ENCODE results near the gene DCTPP1. TPM values are rescaled to one million over a fixed set of nuclear protein-coding genes. Genes with fewer than 3 reads are reported as not detected.
A peak's percentile ranks its signal among the peaks of the same experiment; 100 is the strongest.

Gene DCTPP1
- total and polyA plus RNA-seq, 2 of the 4 experiments (the other 2 are of a cell fraction): 24.9 to 45.5 TPM

DNA sequence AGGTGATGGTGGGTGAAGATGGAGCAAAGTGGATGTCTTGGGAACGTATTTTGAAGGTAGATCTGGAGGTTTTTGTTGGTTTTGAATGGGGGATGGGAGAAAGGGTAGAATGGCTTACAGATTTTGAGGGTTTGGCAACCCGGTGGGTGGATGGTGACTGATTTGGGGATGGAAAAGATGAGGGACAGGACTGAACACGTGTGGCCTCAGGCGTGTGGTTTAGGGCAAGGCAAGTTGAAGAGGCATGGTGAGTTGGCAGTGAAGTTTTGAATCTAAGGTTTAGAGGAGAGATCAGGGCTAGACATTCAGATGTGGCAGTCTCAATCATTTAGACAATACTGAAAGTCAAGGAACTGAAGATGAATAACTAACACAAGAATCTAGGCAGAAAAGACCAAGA is 5.0 kb upstream of the DCTPP1 start:
- Histone ChIP-seq H3K4me1 (ENCODE audit: control insufficient read depth, insufficient read depth, low read length) (peaks cover 3% of the 10 kb centered on the region; the same call in 1 of the 2 replicates), H3K9me1 (ENCODE audit: insufficient read depth, low read length) (peaks cover 4% of the 10 kb centered on the region), H4K8ac (ENCODE audit: low read depth in 2 of 2, low read length in 2 of 2) (no peak overlapping the region), H2BK120ac (ENCODE audit: low read depth, low read length) (no peak overlapping the region), H4K91ac (ENCODE audit: insufficient read depth, low read depth, low read length) (no peak overlapping the region), H2BK20ac (ENCODE audit: low read depth, low read length) (no peak overlapping the region), H2AK5ac (ENCODE audit: low read depth, low read length) (no peak overlapping the region), H3K27me3 (ENCODE audit: control insufficient read depth, insufficient read depth, low read length) (peaks cover 15% of the 10 kb centered on the region), H2BK5ac (ENCODE audit: low read depth, low read length, poor library complexity, severe bottlenecking) (no peak overlapping the region), H3K4me2 (ENCODE audit: low read depth, low read length) (no peak overlapping the region), H3K23ac (ENCODE audit: low read depth, low read length) (no peak overlapping the region), H3K27ac (ENCODE audit: insufficient read depth, low read length) (no peak overlapping the region), H3K36me3 (ENCODE audit: control insufficient read depth, insufficient read depth, low read length) (no peaks in the 10 kb centered on the region), H3K4ac (ENCODE audit: low read depth, low read length) (no peak overlapping the region), H3K9ac (ENCODE audit: low read depth, low read length) (no peak overlapping the region), H4K5ac (ENCODE audit: low read depth, low read length) (no peak overlapping the region), H3K56ac (ENCODE audit: extremely low read depth, insufficient read depth, low read length) (no peak overlapping the region), H3K4me3 (ENCODE audit: insufficient read depth, low read depth, low read length) (no peak overlapping the region), H3K14ac (replicated peaks; ENCODE audit: low read depth, low read length) (no peak overlapping the region), H3K18ac (ENCODE audit: low read depth, low read length) (no peak overlapping the region), H3K79me1 (ENCODE audit: low read depth in 1 of 2, low read length in 2 of 2) (no peaks in the 10 kb centered on the region), H3K9me3 (ENCODE audit: control insufficient read depth, insufficient read depth, low read length) (no peaks in the 10 kb centered on the region), H2AK9ac (replicated peaks; ENCODE audit: low read depth, low read length, poor library complexity) (no peak overlapping the region), H4K20me1 (ENCODE audit: insufficient read depth, low read length) (no peaks in the 10 kb centered on the region), H2AFZ (replicated peaks; ENCODE audit: low read length, poor library complexity) (peak overlapping the region; percentile 43), H2BK15ac (ENCODE audit: low read depth, low read length) (no peak overlapping the region)
- 34% methylated on average over 4 of the region's 4 CpGs; no CpG with 5 or more reads in 1 of the 2 experiments for WGBS, 2 experiments (ENCODE audit: extremely low coverage in 2 of 2, insufficient read length in 1 of 2)
- dilution Hi-C loops (cut with HindIII; ENCODE audit: low sequenced_read_pairs, unreplicated experiment): no loop called here
- no peak for ATAC-seq (ENCODE audit: low read depth)
- ChIA-PET POLR2A (ENCODE audit: unreplicated experiment) (no interaction called here), CTCF (no interaction called here)
- DNase-seq: no peak
- BruUV-seq (replicated peaks): no TSS peak
- TF ChIP-seq BHLHE40 (IDR thresholded peaks at IDR 0.05; ENCODE audit: low read depth, low read length): no peak
- no peak for TF ChIP-seq CEBPB (IDR thresholded peaks at IDR 0.05; ENCODE audit: low read depth, low read length)
- TF ChIP-seq MAFK (IDR thresholded peaks at IDR 0.05; ENCODE audit: low read depth, low read length): no peak
- no peak for TF ChIP-seq RCOR1 (IDR thresholded peaks at IDR 0.05; ENCODE audit: insufficient replicate concordance, low read length)
- no peak for TF ChIP-seq RFX5 (IDR thresholded peaks at IDR 0.05; ENCODE audit: low read depth, low read length)
- no peak for TF ChIP-seq NFE2L2 (IDR thresholded peaks at IDR 0.05; ENCODE audit: low read depth, low read length)
- TF ChIP-seq, protein P1, sequence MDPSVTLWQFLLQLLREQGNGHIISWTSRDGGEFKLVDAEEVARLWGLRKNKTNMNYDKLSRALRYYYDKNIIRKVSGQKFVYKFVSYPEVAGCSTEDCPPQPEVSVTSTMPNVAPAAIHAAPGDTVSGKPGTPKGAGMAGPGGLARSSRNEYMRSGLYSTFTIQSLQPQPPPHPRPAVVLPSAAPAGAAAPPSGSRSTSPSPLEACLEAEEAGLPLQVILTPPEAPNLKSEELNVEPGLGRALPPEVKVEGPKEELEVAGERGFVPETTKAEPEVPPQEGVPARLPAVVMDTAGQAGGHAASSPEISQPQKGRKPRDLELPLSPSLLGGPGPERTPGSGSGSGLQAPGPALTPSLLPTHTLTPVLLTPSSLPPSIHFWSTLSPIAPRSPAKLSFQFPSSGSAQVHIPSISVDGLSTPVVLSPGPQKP (IDR thresholded peaks at IDR 0.05; ENCODE audit: borderline replicate concordance, low read depth, low read length): no peak
- no peak for TF ChIP-seq MXI1 (IDR thresholded peaks at IDR 0.05; ENCODE audit: borderline replicate concordance, low read depth, low read length)
- TF ChIP-seq MAZ (IDR thresholded peaks at IDR 0.05; ENCODE audit: borderline replicate concordance, low read depth, low read length): no peak
- intact Hi-C loops (cut with micrococcal nuclease): no loop called here
- in situ Hi-C loops (cut with MboI; ENCODE audit: low sequenced_read_pairs): no loop called here
